ENCODE results near the gene PCGF3.
"Not testable (repeated sequence)": the region's sequence is repeated elsewhere in the genome, so short reads cannot be mapped to it uniquely, and the experiment has no call there.

PCGF3 gene

DNA sequence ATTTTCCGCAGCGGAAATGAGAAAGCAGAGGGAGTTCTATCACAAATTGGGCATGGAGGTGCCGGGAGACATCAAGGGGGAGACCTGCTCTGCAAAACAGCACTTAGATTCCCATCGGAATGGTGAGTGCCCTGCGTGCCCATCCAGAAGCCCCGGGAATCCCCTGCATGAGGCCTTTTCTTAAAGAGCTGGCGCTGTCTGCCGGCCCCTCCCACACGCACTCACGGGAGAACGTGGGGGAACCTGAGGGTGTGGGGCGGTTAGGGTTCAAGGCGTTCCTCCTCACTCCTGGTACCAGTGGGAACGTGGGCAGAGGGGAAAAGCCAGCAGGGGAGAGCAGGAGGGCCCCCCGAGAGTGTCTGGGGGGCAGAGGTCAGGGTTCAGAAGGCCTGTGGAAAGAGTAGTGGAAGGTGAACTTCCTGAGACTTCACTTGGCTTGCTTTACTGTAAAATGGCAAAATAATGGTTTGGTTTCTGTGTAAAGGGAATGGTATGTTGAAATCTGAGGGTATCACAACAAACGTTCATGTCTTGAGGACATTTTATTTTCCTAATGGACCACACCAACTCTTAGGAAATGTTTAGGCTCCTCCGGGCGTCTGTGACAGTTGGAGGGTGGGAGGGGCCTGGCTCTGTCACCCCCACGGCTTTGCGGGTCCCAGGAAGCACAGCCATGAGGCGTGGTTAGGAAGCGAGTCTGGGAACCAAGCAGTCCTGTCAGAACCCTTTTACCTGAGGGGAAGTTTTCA is 38.0 kb downstream of the PCGF3 start:
- DNase-seq = no peak

GRCh38 chr4:744212-744841 is 38.7 kb downstream of the PCGF3 start:
- no peak for DNase-seq

GRCh38 chr4:747546-748170 is 42.0 kb downstream of the PCGF3 start:
- DNase-seq = no peak

DNA sequence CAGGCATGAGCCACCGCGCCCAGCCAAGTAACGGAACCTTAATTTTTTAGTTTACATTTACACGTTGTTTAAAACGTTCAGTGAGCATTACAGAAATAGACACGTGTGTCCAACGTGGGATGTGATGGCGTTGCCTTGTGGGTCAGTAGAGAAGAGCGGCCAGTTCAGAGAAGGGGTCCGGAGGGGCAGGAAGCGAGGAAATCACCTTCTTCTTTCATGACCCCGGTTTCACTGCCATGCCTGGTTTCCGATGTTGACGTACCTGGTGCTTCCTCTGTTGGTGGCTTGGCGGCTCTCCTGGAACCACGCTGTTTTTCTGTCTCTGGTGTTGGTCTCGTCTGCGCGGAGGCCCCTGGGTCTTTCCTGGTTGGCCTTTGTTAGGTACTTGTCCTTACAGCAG is 42.8 kb downstream of the PCGF3 start:
- DNase-seq = no peak

GRCh38 chr4:749698-750666 is 44.4 kb downstream of the PCGF3 start:
- DNase-seq = peak; percentile 17

DNA sequence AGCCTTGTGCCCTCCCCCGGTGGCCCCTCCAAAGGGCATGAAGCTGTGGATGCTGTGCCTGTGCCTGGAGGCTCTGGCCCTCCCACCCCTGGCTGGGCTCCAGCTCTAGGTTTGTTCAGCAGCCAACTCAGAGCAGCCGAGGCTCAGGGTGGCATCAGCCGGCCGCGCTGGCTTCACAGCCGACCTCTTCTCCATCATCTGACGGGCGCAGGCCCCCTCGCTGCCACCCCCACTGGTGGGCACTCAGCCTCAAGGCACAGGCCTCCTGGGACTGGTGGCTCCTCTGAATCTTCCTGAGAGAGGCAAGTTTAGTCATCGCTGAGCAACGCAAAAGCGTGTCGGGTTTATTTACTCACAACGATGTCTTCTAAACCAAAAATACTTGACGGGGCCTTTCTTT is 46.0 kb downstream of the PCGF3 start:
- no peak for DNase-seq

- DNase-seq = no peak
Observed at GRCh38 chr4:752196-752861, 46.7 kb downstream of the PCGF3 start.

DNA sequence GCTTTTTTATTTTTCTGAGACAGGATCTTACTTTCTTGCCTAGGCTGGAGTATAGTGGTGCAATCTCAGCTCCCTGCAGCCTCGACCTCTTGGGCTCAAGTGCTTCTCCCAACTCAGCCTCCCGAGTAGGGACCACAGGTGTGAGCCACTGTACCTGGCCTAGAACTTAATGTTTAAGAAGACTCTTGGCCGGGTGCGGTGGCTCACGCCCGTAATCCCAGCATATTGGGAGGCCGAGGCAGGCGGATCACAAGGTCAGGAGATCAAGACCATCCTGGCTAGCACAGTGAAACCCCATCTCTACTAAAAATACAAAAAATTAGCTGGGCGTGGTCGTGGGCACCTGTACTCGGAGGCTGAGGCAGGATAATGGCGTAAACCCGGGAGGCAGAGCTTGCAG is 47.6 kb downstream of the PCGF3 start:
- DNase-seq = not testable (repeated sequence)

DNA sequence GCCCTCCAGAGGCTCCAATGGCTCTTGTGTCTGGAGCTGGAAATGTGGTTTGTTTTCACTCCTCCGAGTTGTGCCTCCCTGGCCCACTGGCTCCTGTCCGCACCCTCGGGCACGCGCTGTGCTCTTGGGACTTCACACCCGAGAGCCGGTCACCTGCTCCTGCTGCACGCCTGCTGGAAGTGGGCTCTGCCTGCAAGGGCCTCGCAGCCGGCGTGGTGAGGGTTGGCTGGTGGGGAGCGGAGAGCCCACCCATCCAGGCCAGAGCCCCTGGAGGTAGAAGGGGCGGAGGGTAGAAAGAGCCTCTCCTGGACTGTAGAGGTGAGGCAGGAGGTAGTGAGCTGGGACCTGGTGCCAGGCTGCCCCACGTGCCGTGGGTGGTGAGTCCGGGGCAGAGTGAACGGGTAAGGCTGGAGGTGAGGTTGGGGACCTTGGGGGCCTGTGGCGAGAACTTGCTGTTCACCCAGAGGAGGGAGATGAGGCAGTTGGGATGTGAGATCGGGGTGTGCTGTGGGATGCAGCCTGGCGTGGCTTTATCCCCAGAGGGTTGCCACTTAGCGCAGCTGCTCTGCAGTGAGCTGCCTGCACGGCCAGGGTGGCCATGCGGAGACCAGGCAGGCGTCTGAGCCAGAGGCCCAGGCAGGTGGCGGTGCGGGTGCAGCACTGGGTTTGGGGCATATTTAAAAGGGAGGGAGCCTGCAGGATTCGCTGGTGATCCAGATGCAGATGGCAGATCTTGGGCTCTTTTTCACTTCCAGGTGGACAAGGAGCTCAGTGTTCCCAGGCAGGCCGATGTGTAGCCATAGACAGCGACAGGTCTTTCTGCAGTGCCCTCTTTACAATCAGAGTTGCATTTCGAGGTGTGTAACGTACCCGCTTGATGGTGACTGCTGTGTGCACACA is 48.8 kb downstream of the PCGF3 start:
- DNase-seq = no peak

DNA sequence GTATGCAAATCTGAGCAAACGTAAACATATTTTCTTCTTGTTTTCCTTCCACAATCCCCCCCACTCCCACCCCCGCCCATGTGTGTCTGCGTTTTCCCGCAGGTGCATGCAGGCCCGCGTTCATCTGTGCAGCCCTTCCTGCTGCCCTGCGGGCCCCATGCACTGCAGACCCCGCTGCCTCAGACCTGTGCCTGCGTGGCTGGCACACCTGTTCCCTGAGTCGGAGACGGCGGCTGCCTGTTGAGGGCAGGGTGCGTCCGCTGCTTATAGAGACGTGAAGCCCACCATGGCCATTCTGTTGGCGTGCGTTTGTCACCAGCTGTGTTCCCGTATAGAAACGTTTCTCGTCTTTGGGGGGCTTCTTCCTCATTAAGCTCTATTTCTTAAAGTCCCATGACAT is 51.5 kb downstream of the PCGF3 start:
- no peak for DNase-seq

- not testable (repeated sequence) for DNase-seq
Observed at GRCh38 chr4:759810-760209, 54.2 kb downstream of the PCGF3 start.

- no peak for DNase-seq
Observed at GRCh38 chr4:760616-761015, 55.0 kb downstream of the PCGF3 start.

- no peak for DNase-seq
Observed at GRCh38 chr4:761086-761485, 55.5 kb downstream of the PCGF3 start.

DNA sequence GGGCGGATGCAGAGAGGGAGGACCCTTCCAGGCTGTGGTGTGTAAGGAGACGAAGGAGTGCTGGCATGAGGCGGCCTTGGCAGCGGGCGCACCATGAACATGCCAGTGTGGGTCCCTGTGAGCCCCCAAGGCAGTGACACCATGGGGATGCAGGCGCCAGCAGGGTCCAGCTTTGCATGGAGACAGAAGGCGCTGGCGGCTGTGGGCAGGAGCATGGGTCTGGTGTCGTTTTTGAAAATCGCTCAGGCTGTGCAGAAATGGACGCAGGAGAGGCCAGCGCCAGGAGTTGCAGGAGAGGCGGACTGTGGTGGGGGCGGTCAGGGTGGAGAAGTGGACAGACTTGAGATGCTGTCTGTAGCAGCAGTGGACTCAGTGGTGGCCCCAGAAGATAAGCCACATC is 56.1 kb downstream of the PCGF3 start:
- no peak for DNase-seq

GRCh38 chr4:762211-763190 is 56.9 kb downstream of the PCGF3 start:
- no peak for DNase-seq

DNA sequence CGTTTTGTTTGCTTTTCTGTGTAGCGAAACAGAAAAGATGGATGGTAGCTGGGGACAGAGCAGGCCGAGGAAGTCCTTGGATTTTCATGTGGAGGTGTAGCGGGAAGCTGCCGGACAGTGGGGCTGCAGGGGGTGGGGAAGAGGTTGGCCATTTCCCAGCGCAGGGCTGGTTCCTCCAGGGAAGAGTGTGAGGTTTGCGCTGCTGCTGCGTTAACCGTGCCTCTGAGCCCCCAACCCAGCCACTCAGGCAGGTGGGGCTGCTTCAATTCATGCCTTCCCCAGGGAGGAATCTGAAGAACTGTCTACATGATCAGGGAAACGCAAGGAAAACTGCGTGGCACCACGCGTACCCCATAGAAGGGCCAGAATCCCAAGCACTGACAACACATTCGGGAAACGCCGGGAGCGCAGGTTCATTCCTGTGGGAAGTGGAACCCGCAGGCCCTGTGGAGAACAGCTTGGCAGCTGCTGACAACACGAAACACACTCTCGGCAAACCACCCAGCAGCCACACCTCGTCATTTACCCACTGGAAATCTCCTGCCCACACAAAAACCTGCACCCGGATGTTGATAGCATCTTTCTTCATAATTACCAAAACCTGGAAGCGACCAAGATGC is 57.7 kb downstream of the PCGF3 start:
- no peak for DNase-seq

DNA sequence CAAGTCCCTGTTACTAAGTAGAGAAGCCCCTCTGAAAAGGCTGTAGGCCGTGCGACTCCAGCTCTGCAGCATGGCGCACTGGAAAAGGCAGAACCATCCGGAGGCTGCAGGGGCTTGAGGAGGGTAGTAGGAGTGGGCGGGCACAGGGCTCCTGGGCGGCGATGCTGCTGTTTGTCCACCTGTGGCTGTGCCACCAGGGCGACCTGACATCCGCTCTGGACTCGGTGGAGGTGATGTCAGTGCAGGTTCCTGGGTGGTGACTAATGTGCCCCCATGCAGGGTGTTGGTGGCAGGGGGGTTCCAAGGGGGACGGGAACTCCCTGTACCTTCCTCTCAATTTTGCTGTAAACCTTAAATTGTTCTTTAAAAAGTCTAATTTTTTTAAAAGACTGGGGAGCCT is 58.3 kb downstream of the PCGF3 start:
- DNase-seq = no peak

- DNase-seq = no peak
Observed at GRCh38 chr4:764405-765169, 59.0 kb downstream of the PCGF3 start.

DNA sequence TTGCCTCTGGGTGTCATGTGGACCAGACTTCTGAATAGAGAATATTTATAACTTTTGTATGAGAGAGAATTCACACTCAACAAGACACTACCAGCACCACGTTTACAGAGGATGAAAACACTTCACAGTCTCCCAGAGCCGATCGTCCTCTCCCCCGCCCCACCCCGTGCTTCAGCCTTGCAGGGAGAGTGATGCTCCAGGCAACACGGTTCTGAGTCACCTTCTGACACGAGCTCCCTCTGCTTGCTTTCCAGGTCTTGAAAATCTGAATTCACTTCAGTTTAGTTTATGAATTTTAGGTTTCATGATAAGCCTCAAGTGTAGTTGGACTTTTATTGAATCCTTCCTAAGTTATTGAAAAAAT is 60.5 kb downstream of the PCGF3 start:
- DNase-seq = no peak

Measured in HCEC 1CT (cell line).